Gastroesophageal sphincter (tissue), 4 donors: ENCODE data around the gene CCDC40. TPM values are rescaled to one million over a fixed set of nuclear protein-coding genes. Genes with fewer than 3 reads are reported as not detected.

Experiments used
- ATAC-seq: fragments of 150-250 bp; one replicate; pipeline ENCODE4 v1.9.1; 2016; ENCODE audit warnings: mild to moderate bottlenecking, moderate library complexity
- H3K27ac ChIP-seq, 4 donors: fragments of 200-600 bp; sonication (generic) in 3 of 4; 1 replicate in 3 of 4; 2 replicates in 1 of 4; pipeline ENCODE4 v1.5.1; 2016 to 2019
- H3K27me3 ChIP-seq: fragments of 200-600 bp; sonication (generic); one replicate; pipeline ENCODE4 v1.5.1; 2019
- H3K36me3 ChIP-seq, 2 donors: fragments of 200-600 bp; sonication (generic); one replicate each; pipeline ENCODE4 v1.5.1; 2019; ENCODE audit warnings: control low read depth in 1 of 2
- H3K4me1 ChIP-seq, 3 donors: fragments of 200-600 bp; sonication (generic); 1 replicate in 2 of 3; 2 replicates in 1 of 3; pipeline ENCODE4 v1.5.1; 2016 to 2019; ENCODE audit warnings: control low read depth in 2 of 3
- H3K4me3 ChIP-seq, 2 donors: fragments of 200-600 bp; sonication (generic); one replicate each; pipeline ENCODE4 v1.5.1; 2019; ENCODE audit warnings: mild to moderate bottlenecking in 1 of 2, moderate library complexity in 1 of 2
- H3K9me3 ChIP-seq, 3 donors: fragments of 200-600 bp; sonication (generic); one replicate each; pipeline ENCODE4 v1.5.1; 2017 to 2019; ENCODE audit warnings: control low read depth in 2 of 3
- CTCF ChIP-seq, 4 experiments: fragments of 200-600 bp in 2 of 4; fragments of 450-650 bp in 2 of 4; sonication (generic) in 1 of 4; IDR thresholded peaks; one replicate each; pipeline ENCODE4 v1.5.1; 2017 to 2019; ENCODE audit warnings: antibody characterized with exemption in 4 of 4, mild to moderate bottlenecking in 2 of 4, moderate library complexity in 2 of 4
- EP300 ChIP-seq: sonication (generic); formaldehyde crosslinking; IDR thresholded peaks from one replicate; pipeline ENCODE4 v1.6.1; 2017; ENCODE audit warnings: antibody characterized with exemption, mild to moderate bottlenecking
- POLR2A ChIP-seq, 2 donors: fragments of 450-650 bp; IDR thresholded peaks; one replicate each; pipeline ENCODE4 v1.6.1; 2017; ENCODE audit warnings: antibody characterized with exemption in 2 of 2, mild to moderate bottlenecking in 2 of 2, moderate library complexity in 1 of 2
- POLR2AphosphoS5 ChIP-seq: sonication (generic); formaldehyde crosslinking; IDR thresholded peaks from one replicate; pipeline ENCODE4 v1.6.1; 2017; ENCODE audit warnings: antibody characterized with exemption
- WGBS, 2 donors: methylation state at CpG; one replicate each; pipeline ENCODE4 v1.1.5; 2018; ENCODE audit warnings: low coverage in 1 of 2; 5-methylcytosine and 5-hydroxymethylcytosine counted together
- total RNA-seq, 4 donors: library from RNA; depleted of rRNA; stranded (reverse); fragments of >200 nt; gene quantifications; one replicate each; pipeline ENCODE4 v1.1.0, GENCODE V29; 2016

Gene CCDC40
- total RNA-seq, 4 donors from 2014 or later, result 4.3 to 17.3 (median 5.5) TPM

GRCh38 chr17:80133626-80133970 lies 97.2 kb downstream of the CCDC40 start:
- no peak overlapping the region for H3K27ac ChIP-seq
- peaks cover 2 to 59% of the 10 kb centered on the region in 2 donors for H3K36me3 ChIP-seq
- H3K4me1 ChIP-seq, result no peaks in the 10 kb centered on the region
- ATAC-seq, result no peak
- no peaks in the 10 kb centered on the region for H3K9me3 ChIP-seq
- TF ChIP-seq POLR2A (IDR thresholded peaks at IDR 0.05), result no peak
- TF ChIP-seq POLR2AphosphoS5, result no peak
- TF ChIP-seq CTCF (IDR thresholded peaks at IDR 0.05), result no peak
- TF ChIP-seq EP300, result no peak
- WGBS, 2 donors, result 100% methylated on average over 3 of the region's 6 CpGs; no CpG with 5 or more reads in 1 of the 2 donors
- H3K27me3 ChIP-seq, result no peaks in the 10 kb centered on the region
- H3K4me3 ChIP-seq, result no peak overlapping the region

- Histone ChIP-seq H3K9me3 (no peaks in the 10 kb centered on the region), H3K36me3 (peaks cover 8 to 95% of the 10 kb centered on the region in 2 donors), H3K27me3 (no peaks in the 10 kb centered on the region), H3K4me1 (no peaks in the 10 kb centered on the region), H3K27ac (no peak overlapping the region), H3K4me3 (no peak overlapping the region)
- TF ChIP-seq POLR2A (IDR thresholded peaks at IDR 0.05) (no peak), POLR2AphosphoS5 (no peak), EP300 (no peak), CTCF (IDR thresholded peaks at IDR 0.05) (no peak)
- no peak for ATAC-seq
- WGBS, 2 donors, result 88 to 100% methylated on average over 1 to 2 of the region's 9 CpGs
These were observed 100.7 kb downstream of the CCDC40 start for GRCh38 chr17:80137131-80137530.

- Histone ChIP-seq H3K4me1 (peaks cover 0 to under 1% (median 0%) of the 10 kb centered on the region in 3 donors), H3K4me3 (no peak overlapping the region), H3K9me3 (no peaks in the 10 kb centered on the region), H3K36me3 (peaks cover 8 to 100% of the 10 kb centered on the region in 2 donors), H3K27me3 (no peaks in the 10 kb centered on the region), H3K27ac (no peak overlapping the region)
- WGBS, 2 donors, result 83 to 91% methylated on average over 16 to 18 of the region's 18 CpGs
- TF ChIP-seq EP300 (no peak), CTCF (IDR thresholded peaks at IDR 0.05) (no peak), POLR2AphosphoS5 (no peak), POLR2A (IDR thresholded peaks at IDR 0.05) (no peak)
- ATAC-seq, result no peak
These were observed 102.5 kb downstream of the CCDC40 start for GRCh38 chr17:80138856-80139426.

GRCh38 chr17:80141463-80142165 lies 105.2 kb downstream of the CCDC40 start:
- TF ChIP-seq CTCF (IDR thresholded peaks at IDR 0.05) (no peak), POLR2AphosphoS5 (no peak), EP300 (no peak), POLR2A (IDR thresholded peaks at IDR 0.05) (no peak)
- H3K27me3 ChIP-seq, result no peaks in the 10 kb centered on the region
- ATAC-seq, result no peak
- H3K36me3 ChIP-seq, result peaks cover 8 to 76% of the 10 kb centered on the region in 2 donors
- H3K9me3 ChIP-seq, result no peaks in the 10 kb centered on the region
- H3K4me1 ChIP-seq, result peaks cover 0 to 25% (median 11%) of the 10 kb centered on the region in 3 donors
- no peak overlapping the region for H3K27ac ChIP-seq
- no peak overlapping the region for H3K4me3 ChIP-seq
- WGBS, 2 donors, result 79 to 84% methylated on average over 5 to 6 of the region's 7 CpGs

- Histone ChIP-seq H3K9me3 (no peaks in the 10 kb centered on the region), H3K27ac (no peak overlapping the region), H3K36me3 (peaks cover 8 to 63% of the 10 kb centered on the region in 2 donors), H3K27me3 (no peaks in the 10 kb centered on the region), H3K4me3 (no peak overlapping the region), H3K4me1 (peaks cover 0 to 28% (median 11%) of the 10 kb centered on the region in 3 donors)
- 53 to 82% methylated on average over 2 to 6 of the region's 6 CpGs for WGBS, 2 donors
- ATAC-seq, result no peak
- TF ChIP-seq POLR2A (IDR thresholded peaks at IDR 0.05) (no peak), CTCF (IDR thresholded peaks at IDR 0.05) (no peak), POLR2AphosphoS5 (no peak), EP300 (no peak)
These were observed 106.5 kb downstream of the CCDC40 start for GRCh38 chr17:80142929-80143328.
